Gastrocnemius medialis (tissue), 4 donors: ENCODE data around the gene CBR1. TPM values are rescaled to one million over a fixed set of nuclear protein-coding genes. Genes with fewer than 3 reads are reported as not detected.

Experiments
- ATAC-seq, 2 donors: fragments of 150-250 bp; one replicate each; pipeline ENCODE4 v1.9.1; 2016
- DNase-seq, 2 donors: peaks; one replicate each; pipeline ENCODE4 v3.0.0-alpha.2; 2019
- H3K27ac ChIP-seq, 4 donors: fragments of 200-600 bp; sonication (generic); 1 replicate in 1 of 4; 2 replicates in 3 of 4; pipeline ENCODE4 v1.5.1; 2016 to 2018; ENCODE audit warnings: mild to moderate bottlenecking in 2 of 4, moderate library complexity in 1 of 4
- H3K27me3 ChIP-seq, 3 donors: fragments of 200-600 bp; sonication (generic) in 2 of 3; 1 replicate in 1 of 3; 2 replicates in 2 of 3; pipeline versions ENCODE4 v1.5.1 to v1.6.0; 2016 to 2019; ENCODE audit warnings: mild to moderate bottlenecking in 1 of 3, moderate library complexity in 1 of 3
- H3K36me3 ChIP-seq, 2 donors: fragments of 200-600 bp; sonication (generic) in 1 of 2; one replicate each; pipeline ENCODE4 v1.5.1; 2017 to 2018
- H3K4me1 ChIP-seq, 2 donors: fragments of 200-600 bp; sonication (generic) in 1 of 2; one replicate each; pipeline ENCODE4 v1.5.1; 2016 to 2017; ENCODE audit warnings: mild to moderate bottlenecking in 2 of 2
- H3K4me3 ChIP-seq, 4 donors: fragments of 200-600 bp; sonication (generic) in 3 of 4; 1 replicate in 1 of 4; 2 replicates in 3 of 4; pipeline ENCODE4 v1.5.1; 2016 to 2019; ENCODE audit warnings: mild to moderate bottlenecking in 2 of 4
- H3K9me3 ChIP-seq, 3 donors: fragments of 200-600 bp; sonication (generic) in 2 of 3; 1 replicate in 1 of 3; 2 replicates in 2 of 3; pipeline ENCODE4 v1.5.1; 2016 to 2019
- POLR2A ChIP-seq, 2 donors: fragments of 450-650 bp; IDR thresholded peaks; one replicate each; pipeline ENCODE4 v1.6.1; 2017; ENCODE audit warnings: antibody characterized with exemption in 2 of 2, mild to moderate bottlenecking in 2 of 2, moderate library complexity in 2 of 2
- in situ Hi-C, 4 donors: fragments of 200-750 bp; cut with MboI; loops; one replicate each; pipeline versions ENCODE4 v1.15.0 to v1.8.0; 2017; ENCODE audit warnings: low sequenced_read_pairs in 4 of 4
- intact Hi-C: fragments of 100-400 bp; cut with DNase I; formaldehyde crosslinking; loops from one replicate; pipeline ENCODE4 v1.15.1; 2023; ENCODE audit warnings: low total_unique reads
- total RNA-seq, 4 donors: library from RNA; depleted of rRNA; stranded (reverse); fragments of >200 nt; gene quantifications; one replicate each; pipeline versions ENCODE4 v1.1.0 to v1.2.3, GENCODE V29; 2016
- TF ChIP-seq, protein P1 (sequence below), 5 experiments: fragments of 450-650 bp in 3 of 5; fragments of 200-600 bp in 2 of 5; sonication (generic) in 2 of 5; IDR thresholded peaks in 4 of 5; conservative IDR thresholded peaks in 1 of 5; 1 replicate in 4 of 5; 2 replicates in 1 of 5; pipeline ENCODE4 v1.5.1; 2016 to 2019; ENCODE audit warnings: antibody characterized with exemption in 5 of 5, mild to moderate bottlenecking in 3 of 5, moderate library complexity in 3 of 5

CBR1 gene
- total RNA-seq, 4 donors from 2014 or later = 44.8 to 73.9 (median 66.4) TPM

- Histone ChIP-seq H3K4me3 (no peak overlapping the region), H3K4me1 (peaks cover 3 to 4% of the 10 kb centered on the region in 2 donors), H3K27me3 (no peaks in the 10 kb centered on the region), H3K9me3 (no peaks in the 10 kb centered on the region), H3K36me3 (no peaks in the 10 kb centered on the region), H3K27ac (no peak overlapping the region)
- DNase-seq = no peak
- TF ChIP-seq POLR2A (IDR thresholded peaks at IDR 0.05) = no peak
- TF ChIP-seq, protein P1, sequence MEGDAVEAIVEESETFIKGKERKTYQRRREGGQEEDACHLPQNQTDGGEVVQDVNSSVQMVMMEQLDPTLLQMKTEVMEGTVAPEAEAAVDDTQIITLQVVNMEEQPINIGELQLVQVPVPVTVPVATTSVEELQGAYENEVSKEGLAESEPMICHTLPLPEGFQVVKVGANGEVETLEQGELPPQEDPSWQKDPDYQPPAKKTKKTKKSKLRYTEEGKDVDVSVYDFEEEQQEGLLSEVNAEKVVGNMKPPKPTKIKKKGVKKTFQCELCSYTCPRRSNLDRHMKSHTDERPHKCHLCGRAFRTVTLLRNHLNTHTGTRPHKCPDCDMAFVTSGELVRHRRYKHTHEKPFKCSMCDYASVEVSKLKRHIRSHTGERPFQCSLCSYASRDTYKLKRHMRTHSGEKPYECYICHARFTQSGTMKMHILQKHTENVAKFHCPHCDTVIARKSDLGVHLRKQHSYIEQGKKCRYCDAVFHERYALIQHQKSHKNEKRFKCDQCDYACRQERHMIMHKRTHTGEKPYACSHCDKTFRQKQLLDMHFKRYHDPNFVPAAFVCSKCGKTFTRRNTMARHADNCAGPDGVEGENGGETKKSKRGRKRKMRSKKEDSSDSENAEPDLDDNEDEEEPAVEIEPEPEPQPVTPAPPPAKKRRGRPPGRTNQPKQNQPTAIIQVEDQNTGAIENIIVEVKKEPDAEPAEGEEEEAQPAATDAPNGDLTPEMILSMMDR (IDR thresholded peaks at IDR 0.05 in 4 of 5, conservative IDR thresholded peaks at IDR 0.05 in 1 of 5) = no peak
- no peak for ATAC-seq
- in situ Hi-C loops (no loop called here), intact Hi-C loops (loop anchor here (5.0 kb wide), 1 partner anchor 1280 kb away; no protein-coding TSS in a partner anchor)
These were observed 42.5 kb upstream of the CBR1 start for GRCh38 chr21:36027347-36027746.

- ATAC-seq (peak; percentile 93 to 94), DNase-seq (peak; percentile 49 to 68)
- no peaks in the 10 kb centered on the region for H3K27me3 ChIP-seq
- in situ Hi-C loops = no loop called here
- H3K4me3 ChIP-seq = no peak overlapping the region
- peaks cover 3 to 4% of the 10 kb centered on the region in 2 donors for H3K4me1 ChIP-seq
- H3K36me3 ChIP-seq = no peaks in the 10 kb centered on the region
- H3K9me3 ChIP-seq = no peaks in the 10 kb centered on the region
- TF ChIP-seq, protein P1 (IDR thresholded peaks at IDR 0.05 in 4 of 5, conservative IDR thresholded peaks at IDR 0.05 in 1 of 5) = peak; percentile 83 to 98 (median 88)
- no peak for TF ChIP-seq POLR2A (IDR thresholded peaks at IDR 0.05)
- intact Hi-C loops = loop anchor here (5.0 kb wide), 1 partner anchor 1281 kb away; no protein-coding TSS in a partner anchor
- H3K27ac ChIP-seq = no peak overlapping the region
These were observed 41.4 kb upstream of the CBR1 start for GRCh38 chr21:36028127-36029069.

GRCh38 chr21:36029309-36029708, 40.5 kb upstream of the CBR1 start:
- in situ Hi-C loops = no loop called here
- no peak overlapping the region for H3K4me3 ChIP-seq
- no peak overlapping the region for H3K27ac ChIP-seq
- no peaks in the 10 kb centered on the region for H3K9me3 ChIP-seq
- ATAC-seq = no peak
- H3K27me3 ChIP-seq = no peaks in the 10 kb centered on the region
- intact Hi-C loops = loop anchor here (5.0 kb wide), 1 partner anchor 1282 kb away; no protein-coding TSS in a partner anchor
- H3K4me1 ChIP-seq = peaks cover 3 to 9% of the 10 kb centered on the region in 2 donors
- no peaks in the 10 kb centered on the region for H3K36me3 ChIP-seq
- no peak for DNase-seq
- TF ChIP-seq, protein P1 (IDR thresholded peaks at IDR 0.05 in 4 of 5, conservative IDR thresholded peaks at IDR 0.05 in 1 of 5) = no peak
- TF ChIP-seq POLR2A (IDR thresholded peaks at IDR 0.05) = no peak

DNA sequence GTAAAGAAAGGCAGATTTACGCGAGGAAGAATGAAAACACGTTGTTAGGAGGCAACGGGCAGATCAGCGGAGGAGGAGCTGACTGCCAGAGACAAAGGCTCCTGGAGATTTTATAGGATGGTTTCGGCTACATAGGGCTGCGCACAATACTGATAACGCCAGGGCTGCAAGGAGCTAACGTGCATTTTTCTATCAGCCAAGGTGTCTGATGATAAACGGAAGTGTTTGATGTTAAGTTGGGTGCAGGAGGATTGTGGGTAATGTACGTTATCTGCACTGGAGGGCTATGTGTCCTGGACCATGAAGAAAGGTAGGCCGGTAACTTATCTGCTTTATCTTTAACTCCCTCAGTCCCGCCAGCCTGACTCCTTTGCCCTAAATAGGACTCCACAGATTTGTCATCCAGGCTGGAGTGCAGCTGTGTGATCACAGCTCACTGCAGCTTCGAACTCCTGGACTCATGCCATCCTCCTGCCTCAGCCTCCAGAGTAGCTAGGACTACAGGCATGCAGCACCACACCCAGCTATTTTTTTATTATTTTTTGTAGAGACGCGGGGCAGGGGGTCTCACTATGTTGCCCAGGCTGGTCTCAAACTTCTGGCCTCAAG, 39.1 kb upstream of the CBR1 start:
- no peak for DNase-seq
- ATAC-seq = no peak
- peaks cover 0 to 7% of the 10 kb centered on the region in 2 donors for H3K36me3 ChIP-seq
- H3K4me3 ChIP-seq = no peak overlapping the region
- no peaks in the 10 kb centered on the region for H3K27me3 ChIP-seq
- TF ChIP-seq POLR2A (IDR thresholded peaks at IDR 0.05) = no peak
- TF ChIP-seq, protein P1 (IDR thresholded peaks at IDR 0.05 in 4 of 5, conservative IDR thresholded peaks at IDR 0.05 in 1 of 5) = no peak
- H3K9me3 ChIP-seq = no peaks in the 10 kb centered on the region
- no peak overlapping the region for H3K27ac ChIP-seq
- in situ Hi-C loops (no loop called here), intact Hi-C loops (no loop called here)
- H3K4me1 ChIP-seq = peaks cover 7 to 11% of the 10 kb centered on the region in 2 donors
